Panc1 (cell line): ENCODE data around the gene IFFO2. TPM values are rescaled to one million over a fixed set of nuclear protein-coding genes. Genes with fewer than 3 reads are reported as not detected.

Experiments
- microRNA-seq: library from miRNA; unstranded; fragments of <30 nt; microRNA quantifications from one replicate; pipeline ENCODE4 v1.1.0, GENCODE V29; 2020; ENCODE audit not compliant: unreplicated experiment
- total RNA-seq: library from RNA; stranded (reverse); gene quantifications from one replicate; pipeline ENCODE4 v1.2.1, GENCODE V29; 2021; ENCODE audit not compliant: unreplicated experiment

IFFO2 gene
- total RNA-seq, 1 experiment from 2014 or later, result 59.4 TPM

Small RNA genes within 50 kb of the gene (microRNA-seq; reads per million reads assigned to microRNA genes)
- gene MIR1290 (not detected), gene MIR4695 (not detected)

Other genes starting within 250 kb of the IFFO2 start
- gene TAS1R2, start 97.0 kb downstream of the IFFO2 start, total RNA-seq, result not detected
- 21.7 TPM for gene ALDH4A1, start 54.1 kb downstream of the IFFO2 start, total RNA-seq